SK-N-SH (cell line): ENCODE measurements around the gene EZH1. TPM values are rescaled to one million over a fixed set of nuclear protein-coding genes. Genes with fewer than 3 reads are reported as not detected.

Source experiments
- CTCF ChIA-PET: fragments of 300-600, 350-600 bp; formaldehyde crosslinking; extraction: SDS; loops from one replicate; lab custom pipeline; 2021; lab: Yijun Ruan, JAX
- POLR2A ChIA-PET: fragments of 350-600 bp; sonication (Branson Sonifier 250); formaldehyde crosslinking; extraction: SDS; loops from one replicate; lab custom pipeline; 2020; ENCODE audit warnings: antibody characterized with exemption, inconsistent platforms; lab: Yijun Ruan, JAX
- DNase-seq: peaks from one replicate; pipeline ENCODE4 v3.0.0; 2012
- H2AFZ ChIP-seq: fragments of 200-600 bp; sonication (generic); 2 replicates; pipeline ENCODE4 v1.8.1; 2016; ENCODE audit warnings: antibody characterized with exemption, mild to moderate bottlenecking, low read depth
- H3F3A ChIP-seq: fragments of 200-600 bp; sonication (generic); replicated peaks from 2 replicates; pipeline ENCODE3; 2016; ENCODE audit warnings: antibody characterized with exemption, mild to moderate bottlenecking; ENCODE audit not compliant: insufficient read depth
- H3K27ac ChIP-seq, 2 experiments: fragments of 200-500 bp in 1 of 2; fragments of 200-600 bp in 1 of 2; sonication (Bioruptor generic) in 1 of 2; sonication (generic), shearing (Covaris generic) in 1 of 2; 2 replicates each; pipeline versions ENCODE4 v1.5.1 to v1.6.1; 2014 to 2016; ENCODE audit warnings: low read depth in 2 of 2, inconsistent platforms in 1 of 2, low read length in 1 of 2, mild to moderate bottlenecking in 1 of 2, mixed read lengths in 1 of 2
- H3K27me3 ChIP-seq: fragments of 200-600 bp; sonication (generic), shearing (Covaris generic); 2 replicates; pipeline ENCODE4 v1.6.1; 2016; ENCODE audit warnings: mixed run types; ENCODE audit not compliant: insufficient read depth
- H3K36me3 ChIP-seq, 2 experiments: fragments of 200-500 bp in 1 of 2; fragments of 200-600 bp in 1 of 2; sonication (Bioruptor generic) in 1 of 2; sonication (generic) in 1 of 2; replicated peaks in 1 of 2; 2 replicates each; pipeline versions ENCODE3 to v1.5.1; 2014 to 2016; ENCODE audit warnings: low read length in 1 of 2, mild to moderate bottlenecking in 1 of 2; ENCODE audit not compliant: insufficient read depth in 2 of 2, control insufficient read depth in 1 of 2
- H3K4me1 ChIP-seq, 2 experiments: fragments of 200-500 bp in 1 of 2; fragments of 200-600 bp in 1 of 2; sonication (Bioruptor generic) in 1 of 2; sonication (generic), shearing (Covaris generic) in 1 of 2; 2 replicates each; pipeline versions ENCODE4 v1.5.1 to v1.6.1; 2014 to 2016; ENCODE audit warnings: low read depth in 1 of 2, low read length in 1 of 2, mixed run types in 1 of 2; ENCODE audit not compliant: insufficient read depth in 2 of 2, control insufficient read depth in 1 of 2
- H3K4me2 ChIP-seq: fragments of 200-600 bp; sonication (generic), shearing (Covaris generic); 2 replicates; pipeline ENCODE4 v1.6.1; 2017; ENCODE audit warnings: mixed run types
- H3K4me3 ChIP-seq, 2 experiments: fragments of 200-500 bp in 1 of 2; fragments of 200-600 bp in 1 of 2; sonication (Bioruptor generic) in 1 of 2; sonication (generic), shearing (Covaris generic) in 1 of 2; 2 replicates each; pipeline versions ENCODE4 v1.5.1 to v1.8.1; 2014 to 2016; ENCODE audit warnings: low read depth in 2 of 2, inconsistent platforms in 1 of 2, low read length in 1 of 2, mild to moderate bottlenecking in 1 of 2, mixed read lengths in 1 of 2, moderate library complexity in 1 of 2
- H3K79me2 ChIP-seq: fragments of 200-600 bp; sonication (generic); 2 replicates; pipeline ENCODE4 v1.8.1; 2017; ENCODE audit warnings: mild to moderate bottlenecking; ENCODE audit not compliant: insufficient read depth
- H3K9ac ChIP-seq: fragments of 200-600 bp; sonication (generic); 2 replicates; pipeline ENCODE4 v1.6.1; 2017; ENCODE audit warnings: mixed run types
- H3K9me2 ChIP-seq: fragments of 200-600 bp; sonication (generic); 2 replicates; pipeline ENCODE4 v1.6.1; 2017; ENCODE audit warnings: mixed run types
- H3K9me3 ChIP-seq: fragments of 200-600 bp; sonication (generic); 2 replicates; pipeline ENCODE4 v1.6.1; 2017; ENCODE audit warnings: mixed run types, mild to moderate bottlenecking, moderate library complexity
- H4K20me1 ChIP-seq: fragments of 200-600 bp; sonication (generic); 2 replicates; pipeline ENCODE4 v1.6.1; 2017; ENCODE audit warnings: mild to moderate bottlenecking, mixed run types; ENCODE audit not compliant: insufficient read depth
- CHD2 ChIP-seq: fragments of 150-350 bp; IDR thresholded peaks from 2 replicates; pipeline ENCODE4 v1.6.1; 2018; ENCODE audit warnings: low read length; ENCODE audit not compliant: partially characterized antibody
- FOSL2 ChIP-seq: IDR thresholded peaks from 2 replicates; pipeline ENCODE4 v1.4.0; 2012; ENCODE audit warnings: low read depth, mild to moderate bottlenecking, moderate library complexity, borderline replicate concordance
- FOXJ3 ChIP-seq: sonication (generic); formaldehyde crosslinking; IDR thresholded peaks from 2 replicates; pipeline ENCODE4 v1.5.1; 2020; ENCODE audit warnings: mild to moderate bottlenecking, missing genetic modification reagents
- FOXM1 ChIP-seq: IDR thresholded peaks from 2 replicates; pipeline ENCODE4 v1.4.0; 2012; ENCODE audit warnings: low read depth, mild to moderate bottlenecking
- MEF2A ChIP-seq: IDR thresholded peaks from 2 replicates; pipeline ENCODE4 v1.4.0; 2012; ENCODE audit warnings: low read depth, borderline replicate concordance
- PBX3 ChIP-seq: IDR thresholded peaks from 2 replicates; pipeline ENCODE4; 2012
- REST ChIP-seq: IDR thresholded peaks from 2 replicates; pipeline ENCODE4 v1.6.1; 2012; ENCODE audit warnings: mild to moderate bottlenecking, low read depth, low read length, moderate library complexity
- RXRA ChIP-seq: IDR thresholded peaks from 2 replicates; pipeline ENCODE4 v1.4.0; 2012; ENCODE audit warnings: low read depth, mild to moderate bottlenecking, borderline replicate concordance
- SMC3 ChIP-seq: IDR thresholded peaks from 2 replicates; pipeline ENCODE4 v1.6.1; 2012; ENCODE audit warnings: low read depth, low read length, improper control_type of control experiment
- USF1 ChIP-seq: IDR thresholded peaks from 2 replicates; pipeline ENCODE4 v1.4.0; 2012; ENCODE audit warnings: low read depth, borderline replicate concordance
- YY1 ChIP-seq: IDR thresholded peaks from 2 replicates; pipeline ENCODE4 v1.4.0; 2012; ENCODE audit warnings: low read depth, mild to moderate bottlenecking
- ZBTB33 ChIP-seq: IDR thresholded peaks from 2 replicates; pipeline ENCODE4 v1.4.0; 2012; ENCODE audit warnings: low read depth, borderline replicate concordance
- WGBS: methylation state at CpG from one replicate; pipeline ENCODE4 v1.1.6; 2017; ENCODE audit warnings: low lambda C conversion rate; 5-methylcytosine and 5-hydroxymethylcytosine counted together
- polyA plus RNA-seq, 3 experiments: library from polyadenylated mRNA; depleted of rRNA; stranded (reverse); fragments of >200 nt; gene quantifications; 2 replicates each; pipeline ENCODE4 v1.2.3, GENCODE V29; 2012

Gene EZH1
- polyA plus RNA-seq, 1 of the 3 experiments (the other 2 are of a cell fraction), result 28.6 TPM

- H2AFZ ChIP-seq, result no peak overlapping the region
- no peaks in the 10 kb centered on the region for H3K9me2 ChIP-seq
- H3K4me2 ChIP-seq, result no peak overlapping the region
- H3F3A ChIP-seq, result no peaks in the 10 kb centered on the region
- no peaks in the 10 kb centered on the region for H3K4me1 ChIP-seq
- H3K79me2 ChIP-seq, result no peaks in the 10 kb centered on the region
- POLR2A ChIA-PET, result no interaction called here
- H3K27ac ChIP-seq, result no peak overlapping the region
- peaks cover 40 to 65% of the 10 kb centered on the region in 2 experiments for H3K36me3 ChIP-seq
- H3K4me3 ChIP-seq, result no peak overlapping the region
- no peak overlapping the region for H3K9ac ChIP-seq
- DNase-seq, result no peak
- H4K20me1 ChIP-seq, result no peaks in the 10 kb centered on the region
- no peaks in the 10 kb centered on the region for H3K27me3 ChIP-seq
- CTCF ChIA-PET, result interaction anchor here (1.2 kb wide), 1 partner anchor 58 kb away, joined by 4 read pairs; no protein-coding TSS in a partner anchor
- H3K9me3 ChIP-seq, result no peaks in the 10 kb centered on the region
- WGBS, result 90% methylated on average over 8 of the region's 8 CpGs
- TF ChIP-seq FOXJ3 (no peak), YY1 (no peak), CHD2 (no peak), RXRA (no peak), PBX3 (no peak), ZBTB33 (no peak), REST (no peak), FOSL2 (no peak), USF1 (no peak), SMC3 (no peak), MEF2A (no peak), FOXM1 (no peak)
Measured at GRCh38 chr17:42704837-42705494, 39.9 kb downstream of the EZH1 start.
